BJ (cell line): ENCODE results near the gene DNAH3. TPM values are rescaled to one million over a fixed set of nuclear protein-coding genes. Genes with fewer than 3 reads are reported as not detected.

Source experiments
- CTCF ChIA-PET: fragments of 350-600 bp; formaldehyde crosslinking; extraction: SDS; loops from one replicate; lab custom pipeline; 2021; ENCODE audit warnings: antibody characterized with exemption, inconsistent platforms; lab: Yijun Ruan, JAX
- POLR2A ChIA-PET: fragments of 300-600 bp; sonication (Branson Sonifier 250); formaldehyde crosslinking; extraction: SDS; loops from one replicate; lab custom pipeline; 2021; ENCODE audit warnings: antibody characterized with exemption; lab: Charles Lee
- DNase-seq: peaks from one replicate; pipeline ENCODE4 v3.0.0-alpha.2; 2011; ENCODE audit warnings: low read depth
- H3K27me3 ChIP-seq: 2 replicates; pipeline ENCODE4 v1.6.0; 2011; ENCODE audit warnings: low read length; ENCODE audit not compliant: control insufficient read depth, insufficient read depth
- H3K36me3 ChIP-seq: 2 replicates; pipeline ENCODE4 v1.5.1; 2011; ENCODE audit warnings: low read length; ENCODE audit not compliant: control insufficient read depth, insufficient read depth
- H3K4me3 ChIP-seq: 2 replicates; pipeline ENCODE4 v1.5.1; 2011; ENCODE audit warnings: low read depth, mild to moderate bottlenecking, control low read depth, low read length
- polyA plus RNA-seq: library from polyadenylated mRNA; depleted of rRNA; stranded (reverse); fragments of >200 nt; gene quantifications from 2 replicates; pipeline ENCODE4 v1.2.3, GENCODE V29; 2011
- TF ChIP-seq, protein P1 (sequence below): IDR thresholded peaks from 2 replicates; pipeline ENCODE4 v1.5.1; 2011; ENCODE audit warnings: low read depth, mild to moderate bottlenecking, control low read depth, inconsistent platforms, low read length, moderate library complexity; ENCODE audit not compliant: insufficient read depth

Gene DNAH3
- polyA plus RNA-seq, 1 experiment, result not detected

DNA sequence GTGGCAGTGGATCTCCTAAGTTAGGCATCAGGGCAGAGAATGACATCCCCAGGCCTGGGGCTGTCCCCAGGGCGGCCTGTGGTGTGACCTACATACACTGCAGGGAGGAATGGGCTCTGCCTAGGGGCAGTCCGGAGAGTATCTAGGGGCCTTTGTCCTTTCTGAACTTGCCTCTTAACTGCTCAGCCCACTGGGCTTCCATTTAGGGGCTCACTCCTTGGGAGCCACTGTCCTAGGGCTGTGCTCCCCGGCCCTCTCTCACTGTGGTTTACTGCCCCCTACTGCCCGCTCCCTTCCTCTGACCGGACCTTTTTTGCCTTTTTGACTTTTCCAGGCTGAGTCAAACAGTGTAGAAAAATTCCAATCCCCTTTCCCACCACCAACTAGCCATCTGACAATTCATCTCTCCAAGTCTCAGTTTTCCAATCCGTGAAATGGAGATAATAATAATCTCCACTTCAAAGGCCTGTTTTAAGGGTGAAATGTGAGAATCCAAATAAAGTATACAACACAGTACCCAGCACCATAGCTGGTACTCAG is 66.8 kb downstream of the DNAH3 start:
- POLR2A ChIA-PET, result no interaction called here
- DNase-seq, result no peak
- CTCF ChIA-PET, result interaction anchor here (0.6 to 8.9 kb wide), 18 partner anchors 9 to 295 kb away, joined by 3 to 74 read pairs (median 3); no protein-coding TSS in a partner anchor
- TF ChIP-seq, protein P1, sequence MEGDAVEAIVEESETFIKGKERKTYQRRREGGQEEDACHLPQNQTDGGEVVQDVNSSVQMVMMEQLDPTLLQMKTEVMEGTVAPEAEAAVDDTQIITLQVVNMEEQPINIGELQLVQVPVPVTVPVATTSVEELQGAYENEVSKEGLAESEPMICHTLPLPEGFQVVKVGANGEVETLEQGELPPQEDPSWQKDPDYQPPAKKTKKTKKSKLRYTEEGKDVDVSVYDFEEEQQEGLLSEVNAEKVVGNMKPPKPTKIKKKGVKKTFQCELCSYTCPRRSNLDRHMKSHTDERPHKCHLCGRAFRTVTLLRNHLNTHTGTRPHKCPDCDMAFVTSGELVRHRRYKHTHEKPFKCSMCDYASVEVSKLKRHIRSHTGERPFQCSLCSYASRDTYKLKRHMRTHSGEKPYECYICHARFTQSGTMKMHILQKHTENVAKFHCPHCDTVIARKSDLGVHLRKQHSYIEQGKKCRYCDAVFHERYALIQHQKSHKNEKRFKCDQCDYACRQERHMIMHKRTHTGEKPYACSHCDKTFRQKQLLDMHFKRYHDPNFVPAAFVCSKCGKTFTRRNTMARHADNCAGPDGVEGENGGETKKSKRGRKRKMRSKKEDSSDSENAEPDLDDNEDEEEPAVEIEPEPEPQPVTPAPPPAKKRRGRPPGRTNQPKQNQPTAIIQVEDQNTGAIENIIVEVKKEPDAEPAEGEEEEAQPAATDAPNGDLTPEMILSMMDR, result peak; percentile 72
- Histone ChIP-seq H3K36me3 (no peaks in the 10 kb centered on the region), H3K27me3 (no peaks in the 10 kb centered on the region; the same call in 1 of the 2 replicates), H3K4me3 (no peak overlapping the region)

DNA sequence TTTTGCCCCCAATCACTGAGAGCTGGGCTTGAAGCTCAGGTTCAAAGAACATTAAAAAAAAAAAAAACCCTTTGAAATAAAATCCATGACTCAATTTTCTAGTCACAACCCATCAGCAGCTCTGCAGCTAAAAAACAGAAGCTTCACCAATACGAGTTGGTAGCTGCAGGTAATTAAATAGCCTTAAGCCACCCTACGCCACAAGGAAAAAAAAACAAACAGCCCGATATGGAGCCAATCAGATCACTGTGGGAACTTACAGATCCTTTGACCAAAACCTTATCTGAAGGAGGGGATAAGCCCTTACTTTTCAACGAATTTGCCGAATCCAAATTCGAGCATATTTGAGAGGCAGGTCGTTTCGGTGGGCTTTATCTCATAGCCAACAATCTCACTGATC is 69.3 kb downstream of the DNAH3 start:
- Histone ChIP-seq H3K4me3 (no peak overlapping the region), H3K27me3 (no peaks in the 10 kb centered on the region), H3K36me3 (no peaks in the 10 kb centered on the region)
- TF ChIP-seq, protein P1, result no peak
- no peak for DNase-seq
- POLR2A ChIA-PET, result no interaction called here
- CTCF ChIA-PET, result interaction anchor here (1.7 to 8.9 kb wide), 3 partner anchors 9 to 232 kb away, joined by 3 to 74 read pairs (median 9); no protein-coding TSS in a partner anchor

DNA sequence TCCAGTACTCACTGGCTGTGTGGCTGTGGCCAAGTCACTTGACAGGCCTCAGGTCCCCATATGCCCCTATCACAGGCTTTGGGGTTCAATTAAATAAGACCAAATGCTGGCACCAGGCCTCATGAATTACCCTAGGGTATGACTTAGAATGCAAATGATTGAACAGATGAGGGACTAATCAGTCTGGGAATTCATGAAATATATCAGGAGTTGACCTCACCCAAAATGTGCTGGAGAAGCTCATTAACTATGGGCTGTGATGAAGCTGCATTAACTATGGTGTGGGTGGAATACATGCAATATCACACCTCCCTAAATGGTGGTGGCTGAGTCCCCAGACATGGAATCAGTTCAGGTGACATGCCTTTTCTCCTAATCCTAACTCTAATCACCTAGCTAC is 72.1 kb downstream of the DNAH3 start:
- Histone ChIP-seq H3K36me3 (no peaks in the 10 kb centered on the region), H3K27me3 (no peaks in the 10 kb centered on the region), H3K4me3 (no peak overlapping the region)
- DNase-seq, result no peak
- CTCF ChIA-PET, result interaction anchor here (8.9 kb wide), 1 partner anchor 229 kb away, joined by 74 read pairs; no protein-coding TSS in a partner anchor
- TF ChIP-seq, protein P1, result no peak
- POLR2A ChIA-PET, result no interaction called here

DNA sequence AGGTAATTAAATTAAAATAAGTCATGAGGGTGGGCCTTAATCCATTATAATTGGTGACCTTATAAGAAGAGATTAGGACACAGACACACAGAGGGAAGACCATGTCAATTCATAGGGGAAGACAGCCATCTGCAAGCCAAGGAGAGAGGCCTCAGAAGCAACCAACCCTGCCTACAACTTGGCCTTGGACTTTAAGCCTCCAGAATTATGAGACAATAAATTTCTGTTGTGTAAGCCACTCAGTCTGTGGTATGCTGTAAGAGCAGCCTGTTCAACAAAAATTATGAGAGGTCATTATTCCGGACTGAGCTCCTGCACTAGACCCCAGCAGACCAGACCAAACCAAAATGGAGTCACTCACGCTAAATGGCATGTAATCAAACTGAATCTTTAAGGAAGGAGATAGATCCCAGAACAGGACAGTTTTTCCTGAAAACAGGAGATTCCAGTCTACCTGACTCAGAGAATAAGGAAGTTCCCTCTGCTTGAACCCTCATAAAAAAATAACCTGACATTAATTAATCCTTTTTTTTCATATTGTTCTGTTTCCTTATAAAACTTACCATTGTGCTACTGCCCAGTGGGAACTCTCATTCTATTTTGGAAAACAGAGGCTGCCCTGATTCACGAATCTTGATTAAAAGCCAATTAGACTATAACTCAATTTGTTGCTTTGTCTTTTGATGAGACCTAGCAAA is 74.3 kb downstream of the DNAH3 start:
- TF ChIP-seq, protein P1, result no peak
- ChIA-PET CTCF (no interaction called here), POLR2A (no interaction called here)
- Histone ChIP-seq H3K27me3 (no peaks in the 10 kb centered on the region), H3K36me3 (no peaks in the 10 kb centered on the region), H3K4me3 (no peak overlapping the region)
- no peak for DNase-seq

DNA sequence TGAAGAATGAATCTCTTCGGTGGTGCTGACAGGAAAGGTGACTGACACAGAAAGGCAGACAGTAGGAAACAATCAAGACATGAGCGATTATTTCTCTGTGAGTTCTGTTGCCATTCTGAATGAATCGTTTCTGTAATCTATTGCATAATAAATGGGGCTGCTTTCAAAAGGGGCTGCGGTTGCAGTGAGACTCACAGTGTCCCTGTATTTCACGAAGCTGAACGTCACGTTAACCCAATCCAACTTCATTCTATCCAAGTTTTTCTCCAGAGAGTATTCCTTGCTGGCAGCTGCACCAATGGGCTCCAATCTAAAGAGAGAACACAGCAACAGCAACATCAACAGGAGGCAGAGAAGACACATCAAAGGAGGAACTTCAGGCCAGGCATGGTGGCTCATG is 75.4 kb downstream of the DNAH3 start:
- DNase-seq, result no peak
- ChIA-PET POLR2A (no interaction called here), CTCF (interaction anchor here (1.4 kb wide), 2 partner anchors 9 to 225 kb away, joined by 3 to 4 read pairs; no protein-coding TSS in a partner anchor)
- H3K4me3 ChIP-seq, result no peak overlapping the region
- TF ChIP-seq, protein P1, result no peak
- H3K27me3 ChIP-seq, result no peaks in the 10 kb centered on the region
- H3K36me3 ChIP-seq, result no peaks in the 10 kb centered on the region
